ENCODE results near the gene CACNA2D2. TPM values are rescaled to one million over a fixed set of nuclear protein-coding genes. Genes with fewer than 3 reads are reported as not detected.

CACNA2D2 gene
- total and polyA plus RNA-seq, 2 donors (not counting 1 experiment from before 2014, with no cell fraction given), result 0.06 TPM; not detected in 1

GRCh38 chr3:50445919-50446318, 57.5 kb downstream of the CACNA2D2 start:
- no peaks in the 10 kb centered on the region for H3K9me3 ChIP-seq (ENCODE audit: control insufficient read depth, insufficient read depth, low read depth, low read length)
- no peak overlapping the region for H3K27ac ChIP-seq (ENCODE audit: insufficient read depth, low read length)
- DNase-seq (ENCODE audit: low read depth in 2 of 2), result no peak
- no peaks in the 10 kb centered on the region for H3K79me2 ChIP-seq (ENCODE audit: control insufficient read depth, insufficient read depth, low read length)
- H3K4me1 ChIP-seq (ENCODE audit: control insufficient read depth, extremely low read depth, insufficient read depth, low read length), result no peaks in the 10 kb centered on the region
- H3K4me2 ChIP-seq (ENCODE audit: extremely low read depth, insufficient read depth, low read length), result no peak overlapping the region
- no peaks in the 10 kb centered on the region for H4K20me1 ChIP-seq (ENCODE audit: control insufficient read depth, extremely low read depth, insufficient read depth, low read length)
- H3K36me3 ChIP-seq (ENCODE audit: control insufficient read depth, insufficient read depth, low read length), result no peaks in the 10 kb centered on the region
- peaks cover 9% of the 10 kb centered on the region for H3K27me3 ChIP-seq (ENCODE audit: control insufficient read depth, insufficient read depth, low read length)
- no peak overlapping the region for H3K9ac ChIP-seq (ENCODE audit: insufficient read depth, low read length)
- no peak overlapping the region for H3K4me3 ChIP-seq (replicated peaks in 1 of 4; ENCODE audit: control extremely low read depth in 1 of 4, insufficient read depth in 1 of 4, low read depth in 3 of 4, low read length in 4 of 4)
- no peak overlapping the region for H2AFZ ChIP-seq (ENCODE audit: low read length)
- TF ChIP-seq CTCF (conservative IDR thresholded peaks at IDR 0.05 in 1 of 2, IDR thresholded peaks at IDR 0.05 in 1 of 2; ENCODE audit: low read depth in 1 of 2, low read length in 2 of 2) (no peak), EZH2 (IDR thresholded peaks at IDR 0.05; ENCODE audit: low read length, missing control alignments) (no peak)

- Histone ChIP-seq H3K27me3 (ENCODE audit: control insufficient read depth, insufficient read depth, low read length) (peaks cover 9% of the 10 kb centered on the region), H3K36me3 (ENCODE audit: control insufficient read depth, insufficient read depth, low read length) (no peaks in the 10 kb centered on the region), H3K4me3 (replicated peaks in 1 of 4; ENCODE audit: control extremely low read depth in 1 of 4, insufficient read depth in 1 of 4, low read depth in 3 of 4, low read length in 4 of 4) (no peak overlapping the region), H3K9ac (ENCODE audit: insufficient read depth, low read length) (no peak overlapping the region), H3K9me3 (ENCODE audit: control insufficient read depth, insufficient read depth, low read depth, low read length) (no peaks in the 10 kb centered on the region), H3K79me2 (ENCODE audit: control insufficient read depth, insufficient read depth, low read length) (no peaks in the 10 kb centered on the region), H3K4me1 (ENCODE audit: control insufficient read depth, extremely low read depth, insufficient read depth, low read length) (no peaks in the 10 kb centered on the region), H4K20me1 (ENCODE audit: control insufficient read depth, extremely low read depth, insufficient read depth, low read length) (no peaks in the 10 kb centered on the region), H2AFZ (ENCODE audit: low read length) (no peak overlapping the region), H3K27ac (ENCODE audit: insufficient read depth, low read length) (no peak overlapping the region), H3K4me2 (ENCODE audit: extremely low read depth, insufficient read depth, low read length) (no peak overlapping the region)
- no peak for DNase-seq (ENCODE audit: low read depth in 2 of 2)
- TF ChIP-seq EZH2 (IDR thresholded peaks at IDR 0.05; ENCODE audit: low read length, missing control alignments), result no peak
- TF ChIP-seq CTCF (conservative IDR thresholded peaks at IDR 0.05 in 1 of 2, IDR thresholded peaks at IDR 0.05 in 1 of 2; ENCODE audit: low read depth in 1 of 2, low read length in 2 of 2), result no peak
Observed at GRCh38 chr3:50444782-50445181, 58.7 kb downstream of the CACNA2D2 start.

- no peaks in the 10 kb centered on the region for H3K36me3 ChIP-seq (ENCODE audit: control insufficient read depth, insufficient read depth, low read length)
- no peaks in the 10 kb centered on the region for H3K79me2 ChIP-seq (ENCODE audit: control insufficient read depth, insufficient read depth, low read length)
- no peak overlapping the region for H3K9ac ChIP-seq (ENCODE audit: insufficient read depth, low read length)
- H3K9me3 ChIP-seq (ENCODE audit: control insufficient read depth, insufficient read depth, low read depth, low read length), result no peaks in the 10 kb centered on the region
- DNase-seq (ENCODE audit: low read depth in 2 of 2), result peak in 1 of 2 donors; percentile 49
- no peaks in the 10 kb centered on the region for H4K20me1 ChIP-seq (ENCODE audit: control insufficient read depth, extremely low read depth, insufficient read depth, low read length)
- no peaks in the 10 kb centered on the region for H3K4me1 ChIP-seq (ENCODE audit: control insufficient read depth, extremely low read depth, insufficient read depth, low read length)
- TF ChIP-seq CTCF (conservative IDR thresholded peaks at IDR 0.05 in 1 of 2, IDR thresholded peaks at IDR 0.05 in 1 of 2; ENCODE audit: low read depth in 1 of 2, low read length in 2 of 2), result no peak
- no peak for TF ChIP-seq EZH2 (IDR thresholded peaks at IDR 0.05; ENCODE audit: low read length, missing control alignments)
- H3K4me2 ChIP-seq (ENCODE audit: extremely low read depth, insufficient read depth, low read length), result no peak overlapping the region
- H2AFZ ChIP-seq (ENCODE audit: low read length), result no peak overlapping the region
- H3K27ac ChIP-seq (ENCODE audit: insufficient read depth, low read length), result no peak overlapping the region
- no peak overlapping the region for H3K4me3 ChIP-seq (replicated peaks in 1 of 4; ENCODE audit: control extremely low read depth in 1 of 4, insufficient read depth in 1 of 4, low read depth in 3 of 4, low read length in 4 of 4)
- H3K27me3 ChIP-seq (ENCODE audit: control insufficient read depth, insufficient read depth, low read length), result peaks cover 9% of the 10 kb centered on the region
Observed at GRCh38 chr3:50444213-50444612, 59.2 kb downstream of the CACNA2D2 start.

Data from fibroblast of lung (primary cell).